K562 (cell line): ENCODE data around the gene LRP1.

Source experiments
- EHMT2 ChIP-seq: fragments of 450-650 bp; IDR thresholded peaks from 2 replicates; pipeline ENCODE4 v1.6.1; 2018; ENCODE audit warnings: antibody characterized with exemption
- TFAP4 ChIP-seq: sonication (generic); formaldehyde crosslinking; IDR thresholded peaks from 2 replicates; pipeline ENCODE4 v1.8.0; 2022; ENCODE audit warnings: missing genetic modification reagents, mild to moderate bottlenecking, moderate library complexity, borderline replicate concordance

DNA sequence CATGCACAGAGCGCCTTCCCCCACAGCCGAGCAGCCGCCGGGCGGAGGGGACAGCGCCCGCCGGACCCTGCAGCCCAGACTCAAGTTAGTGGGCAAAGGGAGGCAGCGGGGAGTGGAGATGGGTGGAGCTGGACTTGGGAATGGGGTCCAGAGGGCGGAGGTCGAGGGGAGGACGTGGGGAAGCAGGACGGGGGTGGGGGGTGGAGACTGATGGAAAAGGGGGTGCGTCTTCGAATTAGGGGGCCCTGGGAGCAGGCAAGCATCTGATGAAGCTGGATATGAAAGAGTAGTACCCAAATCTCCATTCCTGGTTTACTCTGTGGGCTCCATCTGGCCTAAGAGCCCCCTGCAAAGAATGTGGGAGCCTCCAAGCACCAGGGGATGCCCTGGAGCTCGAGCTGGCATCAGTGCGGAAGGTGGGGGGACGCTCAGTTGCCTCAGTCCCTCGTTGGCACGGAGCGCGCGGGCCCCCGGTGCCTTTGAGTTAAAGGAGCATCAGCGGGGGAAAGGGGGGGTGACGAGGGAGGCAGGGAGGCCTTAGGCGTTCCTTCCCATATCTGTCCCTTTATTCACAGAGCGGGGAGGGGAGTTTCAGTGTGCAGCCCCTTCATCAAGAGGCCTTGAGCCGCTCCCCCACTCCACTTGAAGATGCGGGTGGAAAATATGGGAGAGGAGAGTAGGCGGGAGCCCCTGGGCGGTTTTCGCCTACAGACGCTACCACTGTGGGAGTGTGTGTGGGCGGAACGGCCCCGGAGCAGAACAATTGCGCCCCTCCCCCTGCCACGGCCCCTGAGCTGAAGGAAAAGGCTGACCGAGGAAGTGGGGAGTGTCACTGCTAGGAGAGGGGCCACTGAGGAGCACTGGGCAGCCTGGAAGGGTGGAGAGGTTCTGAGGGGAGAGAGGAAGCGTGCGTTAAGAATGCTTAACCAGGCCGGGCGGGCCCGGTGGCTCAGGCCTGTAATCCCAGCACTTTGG, 38.7 kb upstream of the LRP1 start:
- TF ChIP-seq TFAP4 (CRISPR knock-in tag): peak; percentile 30; the same call in 1 of the 2 replicates
- no peak for TF ChIP-seq EHMT2
